HepG2 (cell line): Measurements from ENCODE around the gene KREMEN1. TPM values are rescaled to one million over a fixed set of nuclear protein-coding genes. Genes with fewer than 3 reads are reported as not detected.

Experiments used
- AHR ChIP-seq: IDR thresholded peaks from 2 replicates; pipeline ENCODE4 v1.6.1; 2018; ENCODE audit warnings: missing genetic modification reagents, missing compliant biosample characterization
- NONO ChIP-seq, 2 experiments: fragments of 450-650 bp in 1 of 2; sonication (generic) in 1 of 2; formaldehyde crosslinking in 1 of 2; IDR thresholded peaks in 1 of 2; conservative IDR thresholded peaks in 1 of 2; 2 replicates each; pipeline versions ENCODE4 v1.6.1 to v1.8.0; 2017 to 2022; ENCODE audit warnings: mild to moderate bottlenecking in 1 of 2, missing genetic modification reagents in 1 of 2, moderate library complexity in 1 of 2
- SIX4 ChIP-seq: sonication (generic); formaldehyde crosslinking; IDR thresholded peaks from 2 replicates; pipeline ENCODE4 v1.4.0; 2020; ENCODE audit warnings: missing genetic modification reagents
- ZNF225 ChIP-seq: sonication (generic); formaldehyde crosslinking; IDR thresholded peaks from 2 replicates; pipeline ENCODE4 v1.4.0; 2020; ENCODE audit warnings: mild to moderate bottlenecking, missing genetic modification reagents
- ZNF749 ChIP-seq: sonication (generic); formaldehyde crosslinking; IDR thresholded peaks from 2 replicates; pipeline ENCODE4 v1.8.0; 2022; ENCODE audit warnings: mild to moderate bottlenecking, missing genetic modification reagents, moderate library complexity, borderline replicate concordance
- ZNF879 ChIP-seq: sonication (generic); formaldehyde crosslinking; IDR thresholded peaks from 2 replicates; pipeline ENCODE4 v1.8.1; 2023; ENCODE audit warnings: missing genetic modification reagents
- polyA plus RNA-seq, 8 experiments: library from polyadenylated mRNA; depleted of rRNA in 3 of 8; stranded (reverse) in 7 of 8; unstranded in 1 of 8; fragments of >200 nt; fragmentation: Illumina TruSeq in 4 of 8; extraction: Trizol in 4 of 8; gene quantifications; 2 replicates each; pipeline versions ENCODE4 v1.2.1 to v1.2.3, GENCODE V29; 2011 to 2016; ENCODE audit warnings: low read depth in 4 of 8, missing spikeins in 1 of 8, mixed read lengths in 1 of 8; ENCODE audit not compliant: insufficient read depth in 1 of 8
- total RNA-seq, 5 experiments: library from RNA; depleted of rRNA; stranded (reverse); fragments of >200 nt; fragmentation: Illumina TruSeq; extraction: Trizol; gene quantifications; 2 replicates each; pipeline ENCODE4 v1.2.3, GENCODE V29; 2016; ENCODE audit warnings: low read depth in 1 of 5
- TF ChIP-seq, protein P1 (sequence below): sonication (generic); formaldehyde crosslinking; IDR thresholded peaks from 2 replicates; pipeline ENCODE4 v1.4.0; 2020; ENCODE audit warnings: low read depth, missing genetic modification reagents
- TF ChIP-seq, protein P2 (sequence below): sonication (generic); formaldehyde crosslinking; IDR thresholded peaks from 2 replicates; pipeline ENCODE4 v1.4.0; 2020; ENCODE audit warnings: missing genetic modification reagents
- TF ChIP-seq, protein P3 (sequence below): sonication (generic); formaldehyde crosslinking; IDR thresholded peaks from 2 replicates; pipeline ENCODE4 v1.9.0; 2021; ENCODE audit warnings: missing genetic modification reagents, mild to moderate bottlenecking, borderline replicate concordance
- TF ChIP-seq, protein P4 (sequence below): sonication (generic); formaldehyde crosslinking; IDR thresholded peaks from 2 replicates; pipeline ENCODE4 v1.5.1; 2020; ENCODE audit warnings: mild to moderate bottlenecking, missing genetic modification reagents, moderate library complexity
- TF ChIP-seq, protein P5 (sequence below): IDR thresholded peaks from 2 replicates; pipeline ENCODE4 v1.4.0; 2020; ENCODE audit warnings: mild to moderate bottlenecking, missing genetic modification reagents

The KREMEN1 gene
- total and polyA plus RNA-seq, 2 of the 13 experiments (the other 11 are each of a cell fraction or from before 2014, with no cell fraction given) = 9.8 to 13.8 TPM

DNA sequence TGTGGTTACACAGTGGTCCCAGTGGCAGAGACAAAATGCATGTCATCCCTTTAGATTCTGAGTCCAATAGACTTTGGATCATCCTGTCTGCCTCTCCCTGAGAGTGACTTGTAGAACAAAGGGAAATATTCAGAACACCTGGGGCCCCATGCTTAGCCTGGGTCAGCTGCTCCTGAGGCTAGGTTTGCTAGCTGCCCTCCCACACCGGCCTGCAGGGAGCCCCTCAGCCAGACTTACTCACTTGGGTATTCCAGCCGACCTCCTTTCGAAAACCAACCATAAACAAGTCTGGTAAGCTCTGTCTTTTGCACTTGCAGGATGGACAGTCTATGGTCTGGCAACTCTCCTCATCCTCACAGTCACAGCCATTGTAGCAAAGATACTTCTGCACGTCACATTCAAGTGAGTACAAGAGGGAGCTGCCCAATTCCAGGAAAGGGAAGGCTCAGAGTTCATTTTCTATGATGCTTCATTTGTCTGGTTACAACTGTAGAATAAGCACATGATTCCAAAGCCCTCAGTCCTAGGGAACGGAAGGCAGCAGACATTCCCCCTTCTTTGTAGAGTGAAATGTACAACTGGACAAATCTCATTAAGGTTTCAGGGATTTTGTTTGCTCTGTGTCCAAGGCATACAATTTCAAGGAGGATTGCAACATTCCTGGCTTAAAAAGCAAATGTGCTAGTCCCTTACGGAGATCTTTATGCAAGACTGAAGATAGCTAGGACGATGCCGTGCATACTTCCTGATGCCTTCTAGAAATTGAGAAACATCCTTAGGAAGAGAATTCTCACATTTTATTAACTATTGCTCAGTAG lies 67.3 kb downstream of the KREMEN1 start (continued):
- TF ChIP-seq, protein P1, sequence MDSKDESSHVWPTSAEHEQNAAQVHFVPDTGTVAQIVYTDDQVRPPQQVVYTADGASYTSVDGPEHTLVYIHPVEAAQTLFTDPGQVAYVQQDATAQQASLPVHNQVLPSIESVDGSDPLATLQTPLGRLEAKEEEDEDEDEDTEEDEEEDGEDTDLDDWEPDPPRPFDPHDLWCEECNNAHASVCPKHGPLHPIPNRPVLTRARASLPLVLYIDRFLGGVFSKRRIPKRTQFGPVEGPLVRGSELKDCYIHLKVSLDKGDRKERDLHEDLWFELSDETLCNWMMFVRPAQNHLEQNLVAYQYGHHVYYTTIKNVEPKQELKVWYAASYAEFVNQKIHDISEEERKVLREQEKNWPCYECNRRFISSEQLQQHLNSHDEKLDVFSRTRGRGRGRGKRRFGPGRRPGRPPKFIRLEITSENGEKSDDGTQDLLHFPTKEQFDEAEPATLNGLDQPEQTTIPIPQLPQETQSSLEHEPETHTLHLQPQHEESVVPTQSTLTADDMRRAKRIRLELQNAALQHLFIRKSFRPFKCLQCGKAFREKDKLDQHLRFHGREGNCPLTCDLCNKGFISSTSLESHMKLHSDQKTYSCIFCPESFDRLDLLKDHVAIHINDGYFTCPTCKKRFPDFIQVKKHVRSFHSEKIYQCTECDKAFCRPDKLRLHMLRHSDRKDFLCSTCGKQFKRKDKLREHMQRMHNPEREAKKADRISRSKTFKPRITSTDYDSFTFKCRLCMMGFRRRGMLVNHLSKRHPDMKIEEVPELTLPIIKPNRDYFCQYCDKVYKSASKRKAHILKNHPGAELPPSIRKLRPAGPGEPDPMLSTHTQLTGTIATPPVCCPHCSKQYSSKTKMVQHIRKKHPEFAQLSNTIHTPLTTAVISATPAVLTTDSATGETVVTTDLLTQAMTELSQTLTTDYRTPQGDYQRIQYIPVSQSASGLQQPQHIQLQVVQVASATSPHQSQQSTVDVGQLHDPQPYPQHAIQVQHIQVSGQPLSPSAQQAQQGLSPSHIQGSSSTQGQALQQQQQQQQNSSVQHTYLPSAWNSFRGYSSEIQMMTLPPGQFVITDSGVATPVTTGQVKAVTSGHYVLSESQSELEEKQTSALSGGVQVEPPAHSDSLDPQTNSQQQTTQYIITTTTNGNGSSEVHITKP (CRISPR knock-in tag) = no peak
- TF ChIP-seq SIX4 (CRISPR knock-in tag) (0 out of 2 replicates have a peak, but pooled peaks have one; percentile 40), ZNF879 (CRISPR knock-in tag) (no peak), ZNF225 (no peak), AHR (CRISPR knock-in tag) (no peak), NONO (IDR thresholded peaks at IDR 0.05) (no peak), NONO (CRISPR knock-in tag; conservative IDR thresholded peaks at IDR 0.05) (no peak), ZNF749 (CRISPR knock-in tag) (no peak)
- TF ChIP-seq, protein P2, sequence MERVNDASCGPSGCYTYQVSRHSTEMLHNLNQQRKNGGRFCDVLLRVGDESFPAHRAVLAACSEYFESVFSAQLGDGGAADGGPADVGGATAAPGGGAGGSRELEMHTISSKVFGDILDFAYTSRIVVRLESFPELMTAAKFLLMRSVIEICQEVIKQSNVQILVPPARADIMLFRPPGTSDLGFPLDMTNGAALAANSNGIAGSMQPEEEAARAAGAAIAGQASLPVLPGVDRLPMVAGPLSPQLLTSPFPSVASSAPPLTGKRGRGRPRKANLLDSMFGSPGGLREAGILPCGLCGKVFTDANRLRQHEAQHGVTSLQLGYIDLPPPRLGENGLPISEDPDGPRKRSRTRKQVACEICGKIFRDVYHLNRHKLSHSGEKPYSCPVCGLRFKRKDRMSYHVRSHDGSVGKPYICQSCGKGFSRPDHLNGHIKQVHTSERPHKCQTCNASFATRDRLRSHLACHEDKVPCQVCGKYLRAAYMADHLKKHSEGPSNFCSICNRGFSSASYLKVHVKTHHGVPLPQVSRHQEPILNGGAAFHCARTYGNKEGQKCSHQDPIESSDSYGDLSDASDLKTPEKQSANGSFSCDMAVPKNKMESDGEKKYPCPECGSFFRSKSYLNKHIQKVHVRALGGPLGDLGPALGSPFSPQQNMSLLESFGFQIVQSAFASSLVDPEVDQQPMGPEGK (CRISPR knock-in tag) = 0 out of 2 replicates have a peak, but pooled peaks have one; percentile 12
- TF ChIP-seq, protein P3, sequence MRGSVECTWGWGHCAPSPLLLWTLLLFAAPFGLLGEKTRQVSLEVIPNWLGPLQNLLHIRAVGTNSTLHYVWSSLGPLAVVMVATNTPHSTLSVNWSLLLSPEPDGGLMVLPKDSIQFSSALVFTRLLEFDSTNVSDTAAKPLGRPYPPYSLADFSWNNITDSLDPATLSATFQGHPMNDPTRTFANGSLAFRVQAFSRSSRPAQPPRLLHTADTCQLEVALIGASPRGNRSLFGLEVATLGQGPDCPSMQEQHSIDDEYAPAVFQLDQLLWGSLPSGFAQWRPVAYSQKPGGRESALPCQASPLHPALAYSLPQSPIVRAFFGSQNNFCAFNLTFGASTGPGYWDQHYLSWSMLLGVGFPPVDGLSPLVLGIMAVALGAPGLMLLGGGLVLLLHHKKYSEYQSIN = no peak
- TF ChIP-seq, protein P4, sequence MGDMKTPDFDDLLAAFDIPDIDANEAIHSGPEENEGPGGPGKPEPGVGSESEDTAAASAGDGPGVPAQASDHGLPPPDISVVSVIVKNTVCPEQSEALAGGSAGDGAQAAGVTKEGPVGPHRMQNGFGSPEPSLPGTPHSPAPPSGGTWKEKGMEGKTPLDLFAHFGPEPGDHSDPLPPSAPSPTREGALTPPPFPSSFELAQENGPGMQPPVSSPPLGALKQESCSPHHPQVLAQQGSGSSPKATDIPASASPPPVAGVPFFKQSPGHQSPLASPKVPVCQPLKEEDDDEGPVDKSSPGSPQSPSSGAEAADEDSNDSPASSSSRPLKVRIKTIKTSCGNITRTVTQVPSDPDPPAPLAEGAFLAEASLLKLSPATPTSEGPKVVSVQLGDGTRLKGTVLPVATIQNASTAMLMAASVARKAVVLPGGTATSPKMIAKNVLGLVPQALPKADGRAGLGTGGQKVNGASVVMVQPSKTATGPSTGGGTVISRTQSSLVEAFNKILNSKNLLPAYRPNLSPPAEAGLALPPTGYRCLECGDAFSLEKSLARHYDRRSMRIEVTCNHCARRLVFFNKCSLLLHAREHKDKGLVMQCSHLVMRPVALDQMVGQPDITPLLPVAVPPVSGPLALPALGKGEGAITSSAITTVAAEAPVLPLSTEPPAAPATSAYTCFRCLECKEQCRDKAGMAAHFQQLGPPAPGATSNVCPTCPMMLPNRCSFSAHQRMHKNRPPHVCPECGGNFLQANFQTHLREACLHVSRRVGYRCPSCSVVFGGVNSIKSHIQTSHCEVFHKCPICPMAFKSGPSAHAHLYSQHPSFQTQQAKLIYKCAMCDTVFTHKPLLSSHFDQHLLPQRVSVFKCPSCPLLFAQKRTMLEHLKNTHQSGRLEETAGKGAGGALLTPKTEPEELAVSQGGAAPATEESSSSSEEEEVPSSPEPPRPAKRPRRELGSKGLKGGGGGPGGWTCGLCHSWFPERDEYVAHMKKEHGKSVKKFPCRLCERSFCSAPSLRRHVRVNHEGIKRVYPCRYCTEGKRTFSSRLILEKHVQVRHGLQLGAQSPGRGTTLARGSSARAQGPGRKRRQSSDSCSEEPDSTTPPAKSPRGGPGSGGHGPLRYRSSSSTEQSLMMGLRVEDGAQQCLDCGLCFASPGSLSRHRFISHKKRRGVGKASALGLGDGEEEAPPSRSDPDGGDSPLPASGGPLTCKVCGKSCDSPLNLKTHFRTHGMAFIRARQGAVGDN (CRISPR knock-in tag) = peak; percentile 16; the same call in 1 of the 2 replicates
- TF ChIP-seq, protein P5, sequence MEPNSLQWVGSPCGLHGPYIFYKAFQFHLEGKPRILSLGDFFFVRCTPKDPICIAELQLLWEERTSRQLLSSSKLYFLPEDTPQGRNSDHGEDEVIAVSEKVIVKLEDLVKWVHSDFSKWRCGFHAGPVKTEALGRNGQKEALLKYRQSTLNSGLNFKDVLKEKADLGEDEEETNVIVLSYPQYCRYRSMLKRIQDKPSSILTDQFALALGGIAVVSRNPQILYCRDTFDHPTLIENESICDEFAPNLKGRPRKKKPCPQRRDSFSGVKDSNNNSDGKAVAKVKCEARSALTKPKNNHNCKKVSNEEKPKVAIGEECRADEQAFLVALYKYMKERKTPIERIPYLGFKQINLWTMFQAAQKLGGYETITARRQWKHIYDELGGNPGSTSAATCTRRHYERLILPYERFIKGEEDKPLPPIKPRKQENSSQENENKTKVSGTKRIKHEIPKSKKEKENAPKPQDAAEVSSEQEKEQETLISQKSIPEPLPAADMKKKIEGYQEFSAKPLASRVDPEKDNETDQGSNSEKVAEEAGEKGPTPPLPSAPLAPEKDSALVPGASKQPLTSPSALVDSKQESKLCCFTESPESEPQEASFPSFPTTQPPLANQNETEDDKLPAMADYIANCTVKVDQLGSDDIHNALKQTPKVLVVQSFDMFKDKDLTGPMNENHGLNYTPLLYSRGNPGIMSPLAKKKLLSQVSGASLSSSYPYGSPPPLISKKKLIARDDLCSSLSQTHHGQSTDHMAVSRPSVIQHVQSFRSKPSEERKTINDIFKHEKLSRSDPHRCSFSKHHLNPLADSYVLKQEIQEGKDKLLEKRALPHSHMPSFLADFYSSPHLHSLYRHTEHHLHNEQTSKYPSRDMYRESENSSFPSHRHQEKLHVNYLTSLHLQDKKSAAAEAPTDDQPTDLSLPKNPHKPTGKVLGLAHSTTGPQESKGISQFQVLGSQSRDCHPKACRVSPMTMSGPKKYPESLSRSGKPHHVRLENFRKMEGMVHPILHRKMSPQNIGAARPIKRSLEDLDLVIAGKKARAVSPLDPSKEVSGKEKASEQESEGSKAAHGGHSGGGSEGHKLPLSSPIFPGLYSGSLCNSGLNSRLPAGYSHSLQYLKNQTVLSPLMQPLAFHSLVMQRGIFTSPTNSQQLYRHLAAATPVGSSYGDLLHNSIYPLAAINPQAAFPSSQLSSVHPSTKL (CRISPR knock-in tag) = peak; percentile 6; the same call in 1 of the 2 replicates
